PC-9 (cell line): ENCODE results near the gene MAP7D2. TPM values are rescaled to one million over a fixed set of nuclear protein-coding genes. Genes with fewer than 3 reads are reported as not detected.

Experiments used
- BruUV-seq: library from RNA; stranded (reverse); fragments of 400-500 nt; replicated peaks from 2 replicates; lab custom pipeline; 2021; lab: Mats Ljungman, UMichigan
- CTCF ChIA-PET: fragments of 300-600 bp; sonication (Branson Sonifier 250); formaldehyde crosslinking; loops from one replicate; lab custom pipeline; 2022; ENCODE audit warnings: antibody characterized with exemption; lab: Charles Lee
- POLR2A ChIA-PET: fragments of 300-600 bp; sonication (Branson Sonifier 250); formaldehyde crosslinking; loops from one replicate; lab custom pipeline; 2022; ENCODE audit warnings: antibody characterized with exemption; ENCODE audit not compliant: unreplicated experiment; lab: Charles Lee
- DNase-seq, 2 experiments: peaks; one replicate each; pipeline versions ENCODE4 v3.0.0 to v3.0.0-alpha.2; 2015 to 2022; ENCODE audit warnings: mixed read lengths in 1 of 2
- H2AFZ ChIP-seq: fragments of 200-600 bp; sonication (generic); 2 replicates; pipeline ENCODE4 v1.8.1; 2017; ENCODE audit warnings: antibody characterized with exemption
- H3F3A ChIP-seq: fragments of 200-600 bp; sonication (generic); 2 replicates; pipeline ENCODE4 v1.8.1; 2017; ENCODE audit warnings: antibody characterized with exemption, mild to moderate bottlenecking, low read depth; ENCODE audit not compliant: insufficient read depth
- H3K27ac ChIP-seq: fragments of 200-600 bp; sonication (generic); 2 replicates; pipeline ENCODE4 v1.6.1; 2016; ENCODE audit warnings: mixed run types
- H3K27me3 ChIP-seq: fragments of 200-600 bp; sonication (generic); 2 replicates; pipeline ENCODE4 v1.6.1; 2016; ENCODE audit warnings: low read depth, mixed run types; ENCODE audit not compliant: insufficient read depth
- H3K36me3 ChIP-seq: fragments of 200-600 bp; sonication (generic); 2 replicates; pipeline ENCODE4 v1.6.1; 2016; ENCODE audit warnings: low read depth, mixed run types
- H3K4me1 ChIP-seq: fragments of 200-600 bp; sonication (generic); replicated peaks from 2 replicates; pipeline ENCODE4 v1.6.1; 2016; ENCODE audit warnings: mixed run types; ENCODE audit not compliant: insufficient read depth
- H3K4me2 ChIP-seq: fragments of 200-600 bp; sonication (generic); 2 replicates; pipeline ENCODE4 v1.6.1; 2017; ENCODE audit warnings: mixed run types
- H3K4me3 ChIP-seq: fragments of 200-600 bp; sonication (generic); 2 replicates; pipeline ENCODE4 v1.6.1; 2016; ENCODE audit warnings: mixed run types
- H3K79me2 ChIP-seq: fragments of 200-600 bp; sonication (generic); 2 replicates; pipeline ENCODE4 v1.6.1; 2017; ENCODE audit warnings: low read depth, mixed run types
- H3K9me2 ChIP-seq: fragments of 200-600 bp; sonication (generic); 2 replicates; pipeline ENCODE4 v1.8.1; 2017; ENCODE audit warnings: mild to moderate bottlenecking; ENCODE audit not compliant: insufficient read depth
- H3K9me3 ChIP-seq: fragments of 200-600 bp; sonication (generic); 2 replicates; pipeline ENCODE4 v1.8.1; 2016; ENCODE audit warnings: low read depth; ENCODE audit not compliant: insufficient read depth
- H4K20me1 ChIP-seq: fragments of 200-600 bp; sonication (generic); 2 replicates; pipeline ENCODE4 v1.8.1; 2017; ENCODE audit not compliant: insufficient read depth
- EZH2 ChIP-seq: fragments of 200-600 bp; sonication (generic); IDR thresholded peaks from 2 replicates; pipeline ENCODE4 v1.8.0; 2017; ENCODE audit warnings: antibody characterized with exemption, low read depth
- intact Hi-C: fragments of 100-400 bp; cut with micrococcal nuclease; formaldehyde crosslinking; loops from one replicate; pipeline ENCODE4 v1.10.0; 2022; ENCODE audit not compliant: unreplicated experiment
- total RNA-seq: library from RNA; stranded (reverse); gene quantifications from 2 replicates; pipeline ENCODE4 v1.2.3, GENCODE V29; 2021
- TF ChIP-seq, protein P1 (sequence below): fragments of 200-600 bp; sonication (generic); conservative IDR thresholded peaks from 2 replicates; pipeline ENCODE4 v1.6.1; 2017; ENCODE audit warnings: mixed run types, antibody characterized with exemption, mild to moderate bottlenecking, moderate library complexity

MAP7D2 gene
- total RNA-seq, 1 experiment from 2014 or later: not detected

DNA sequence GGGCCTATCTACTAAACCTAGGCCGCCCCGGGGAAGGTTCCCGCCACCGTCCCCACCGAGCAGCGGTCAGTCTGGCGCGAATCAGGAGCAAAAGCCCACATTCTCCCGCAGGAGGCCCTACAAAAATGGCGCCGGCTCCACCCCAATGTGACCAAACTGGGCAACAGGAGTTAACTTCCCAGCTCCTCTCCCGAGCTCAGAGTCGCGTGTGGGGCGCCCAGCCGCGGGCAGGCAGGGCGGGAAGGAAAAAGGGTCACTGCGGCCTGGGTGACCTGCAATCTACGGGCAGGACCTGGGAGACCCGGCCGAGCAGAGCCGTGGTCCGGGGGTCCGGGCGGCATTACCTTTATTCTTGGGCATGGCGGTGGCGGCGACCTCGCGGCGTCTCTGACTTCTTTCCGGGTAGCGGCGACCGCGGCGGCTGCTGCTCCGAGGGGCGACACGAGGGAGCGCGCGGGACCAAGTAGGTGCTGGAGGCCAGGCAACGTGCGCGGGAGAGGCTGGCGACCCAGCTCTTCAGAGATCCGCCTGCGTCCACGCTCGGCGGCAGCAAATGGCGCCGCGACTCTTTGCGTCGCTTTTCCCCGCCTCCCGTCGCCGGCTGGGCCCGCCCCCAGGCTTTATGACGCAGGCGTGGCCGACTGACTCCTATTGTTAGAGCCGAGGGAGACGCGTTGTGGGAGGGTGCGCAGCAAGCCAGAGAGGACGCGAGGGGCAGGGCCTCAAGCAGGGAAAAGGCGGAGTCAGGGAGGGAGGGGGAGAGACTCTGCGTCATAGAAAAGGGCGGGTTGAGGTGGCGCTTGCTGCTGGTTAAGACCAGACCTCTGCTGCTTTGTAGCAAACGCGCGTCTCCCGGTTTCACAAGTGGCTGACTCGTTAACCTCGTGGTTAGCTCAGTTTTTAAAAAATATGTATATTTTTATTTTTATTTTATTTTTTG is 24.8 kb upstream of the MAP7D2 start, which contains the start of gene EIF1AX:
Gene EIF1AX, minus strand, starts transcription at position 558 of the 940 bp plus-strand sequence. Its CDS starts 198 bp downstream, at position 360.
- H3K27ac ChIP-seq: peak within 1 kb of the TSS; percentile 61
- H3K9me3 ChIP-seq: no peaks in the 10 kb centered on the region
- no peak for TF ChIP-seq EZH2
- TF ChIP-seq, protein P1, sequence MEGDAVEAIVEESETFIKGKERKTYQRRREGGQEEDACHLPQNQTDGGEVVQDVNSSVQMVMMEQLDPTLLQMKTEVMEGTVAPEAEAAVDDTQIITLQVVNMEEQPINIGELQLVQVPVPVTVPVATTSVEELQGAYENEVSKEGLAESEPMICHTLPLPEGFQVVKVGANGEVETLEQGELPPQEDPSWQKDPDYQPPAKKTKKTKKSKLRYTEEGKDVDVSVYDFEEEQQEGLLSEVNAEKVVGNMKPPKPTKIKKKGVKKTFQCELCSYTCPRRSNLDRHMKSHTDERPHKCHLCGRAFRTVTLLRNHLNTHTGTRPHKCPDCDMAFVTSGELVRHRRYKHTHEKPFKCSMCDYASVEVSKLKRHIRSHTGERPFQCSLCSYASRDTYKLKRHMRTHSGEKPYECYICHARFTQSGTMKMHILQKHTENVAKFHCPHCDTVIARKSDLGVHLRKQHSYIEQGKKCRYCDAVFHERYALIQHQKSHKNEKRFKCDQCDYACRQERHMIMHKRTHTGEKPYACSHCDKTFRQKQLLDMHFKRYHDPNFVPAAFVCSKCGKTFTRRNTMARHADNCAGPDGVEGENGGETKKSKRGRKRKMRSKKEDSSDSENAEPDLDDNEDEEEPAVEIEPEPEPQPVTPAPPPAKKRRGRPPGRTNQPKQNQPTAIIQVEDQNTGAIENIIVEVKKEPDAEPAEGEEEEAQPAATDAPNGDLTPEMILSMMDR: no peak
- H3K36me3 ChIP-seq: peaks cover 14% of the 10 kb centered on the region
- H3K4me3 ChIP-seq: peak within 1 kb of the TSS; percentile 95
- peaks cover 13% of the 10 kb centered on the region for H3K4me1 ChIP-seq
- H3K4me2 ChIP-seq: peak within 1 kb of the TSS; percentile 87
- ChIA-PET POLR2A (interaction anchor here (0.6 to 0.7 kb wide), 3 partner anchors 41 to 1348 kb away, joined by 3 to 4 read pairs (median 4); no protein-coding TSS in a partner anchor), CTCF (no interaction called here)
- intact Hi-C loops: loop anchor here (5.0 kb wide), 3 partner anchors 126 to 376 kb away; partner anchors contain the start of gene RPS6KA3
- H3K9me2 ChIP-seq: no peaks in the 10 kb centered on the region
- BruUV-seq: TSS peak; percentile 58
- H3F3A ChIP-seq: no peaks in the 10 kb centered on the region; the same call in 1 of the 2 replicates
- H3K27me3 ChIP-seq: no peaks in the 10 kb centered on the region
- DNase-seq: peak; percentile 90 to 96
- peaks cover 45% of the 10 kb centered on the region for H3K79me2 ChIP-seq
- H2AFZ ChIP-seq: peak within 1 kb of the TSS; percentile 87
- H4K20me1 ChIP-seq: peaks cover 26% of the 10 kb centered on the region

DNA sequence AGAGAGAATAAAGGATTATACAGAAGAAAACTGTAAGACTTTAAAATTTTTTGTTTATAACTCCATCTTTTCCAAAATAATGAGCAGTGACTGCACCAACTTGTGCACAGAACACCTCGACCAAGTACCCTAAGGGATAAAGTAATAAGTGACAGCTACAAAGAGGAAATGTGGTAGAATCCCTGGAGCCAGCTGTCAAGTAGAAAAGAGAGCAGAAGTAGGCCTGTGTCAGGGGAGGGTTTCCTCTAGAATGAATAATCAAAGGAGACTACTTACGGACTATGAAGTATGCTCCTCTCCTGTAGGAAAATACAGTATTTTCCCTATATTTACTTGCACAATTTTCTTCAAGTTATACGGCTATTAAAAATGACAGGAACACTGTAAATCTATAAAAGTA is 23.7 kb upstream of the MAP7D2 start:
- no peaks in the 10 kb centered on the region; the same call in 1 of the 2 replicates for H3F3A ChIP-seq
- peak overlapping the region; percentile 87 for H3K4me2 ChIP-seq
- peaks cover 16% of the 10 kb centered on the region for H3K36me3 ChIP-seq
- H3K4me1 ChIP-seq: peaks cover 13% of the 10 kb centered on the region
- H3K4me3 ChIP-seq: peak overlapping the region; percentile 95
- TF ChIP-seq EZH2: no peak
- TF ChIP-seq, protein P1: no peak
- H3K9me3 ChIP-seq: no peaks in the 10 kb centered on the region
- H4K20me1 ChIP-seq: peaks cover 28% of the 10 kb centered on the region
- POLR2A ChIA-PET: no interaction called here
- no peaks in the 10 kb centered on the region for H3K9me2 ChIP-seq
- CTCF ChIA-PET: no interaction called here
- DNase-seq: no peak
- H2AFZ ChIP-seq: no peak overlapping the region
- no peaks in the 10 kb centered on the region for H3K27me3 ChIP-seq
- no peak overlapping the region for H3K27ac ChIP-seq
- intact Hi-C loops: loop anchor here (5.0 kb wide), 3 partner anchors 127 to 377 kb away; partner anchors contain the start of gene RPS6KA3
- no TSS peak for BruUV-seq
- peaks cover 49% of the 10 kb centered on the region for H3K79me2 ChIP-seq

DNA sequence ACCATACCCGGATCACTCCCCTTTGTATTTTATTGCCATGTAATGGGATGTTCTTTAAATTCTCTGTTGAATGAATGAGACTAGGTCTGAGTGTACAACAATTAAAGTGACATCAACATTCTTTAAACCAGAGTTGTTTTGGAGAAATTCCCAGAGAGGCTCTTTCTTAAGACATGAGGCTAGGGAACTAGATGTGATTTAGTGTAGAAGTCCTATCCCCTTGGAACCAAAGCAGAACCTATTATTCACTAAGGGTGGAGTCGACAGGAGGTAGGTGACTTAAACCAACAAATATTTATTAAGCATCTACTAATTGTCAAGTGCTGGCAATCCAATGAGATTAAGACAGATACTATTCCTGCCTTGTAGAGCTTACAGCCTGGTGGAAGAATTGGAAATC is 23.3 kb upstream of the MAP7D2 start:
- Histone ChIP-seq H2AFZ (no peak overlapping the region), H3F3A (no peaks in the 10 kb centered on the region; the same call in 1 of the 2 replicates), H3K79me2 (peaks cover 49% of the 10 kb centered on the region), H3K27ac (no peak overlapping the region), H3K9me3 (no peaks in the 10 kb centered on the region), H3K9me2 (no peaks in the 10 kb centered on the region), H3K27me3 (no peaks in the 10 kb centered on the region), H3K4me1 (peaks cover 13% of the 10 kb centered on the region), H3K4me2 (peak overlapping the region; percentile 87), H4K20me1 (peaks cover 28% of the 10 kb centered on the region), H3K4me3 (peak overlapping the region; percentile 95), H3K36me3 (peaks cover 16% of the 10 kb centered on the region)
- TF ChIP-seq, protein P1: no peak
- TF ChIP-seq EZH2: no peak
- no peak for DNase-seq
- ChIA-PET CTCF (no interaction called here), POLR2A (no interaction called here)
- no TSS peak for BruUV-seq
- intact Hi-C loops: loop anchor here (5.0 to 10.0 kb wide), 5 partner anchors 127 to 765 kb away; partner anchors contain the start of gene RPS6KA3
